GM21717 (cell line): ENCODE measurements around the gene MESP1.
"Not testable (repeated sequence)": the region's sequence is repeated elsewhere in the genome, so short reads cannot be mapped to it uniquely, and the experiment has no call there.

Experiments used
- ATAC-seq: cut with Tn5 transposase; IDR thresholded peaks from one replicate; pipeline ENCODE4 v1.9.1; 2021; ENCODE audit warnings: mild to moderate bottlenecking, moderate library complexity; ENCODE audit not compliant: unreplicated experiment

Gene MESP1

GRCh38 chr15:89750560-89751542 lies at the start of gene MESP1:
Gene MESP1, minus strand, starts transcription at chr15:89751249. Its CDS starts 18 bp downstream, at chr15:89751231.
- peak; percentile 81 for ATAC-seq

- no peak for ATAC-seq
Measured at GRCh38 chr15:89799918-89800498, 49.0 kb upstream of the MESP1 start.

- no peak for ATAC-seq
Measured at GRCh38 chr15:89799011-89799911, 48.2 kb upstream of the MESP1 start.

GRCh38 chr15:89797678-89798201 lies 46.7 kb upstream of the MESP1 start:
- no peak for ATAC-seq

GRCh38 chr15:89795996-89796395 lies 44.9 kb upstream of the MESP1 start:
- ATAC-seq, result no peak

- ATAC-seq, result no peak
Measured at GRCh38 chr15:89794627-89795241, 43.7 kb upstream of the MESP1 start.

- no peak for ATAC-seq
Measured at GRCh38 chr15:89792106-89792805, 41.2 kb upstream of the MESP1 start.

GRCh38 chr15:89790661-89791060 lies 39.6 kb upstream of the MESP1 start:
- ATAC-seq, result no peak

GRCh38 chr15:89790206-89790605 lies 39.2 kb upstream of the MESP1 start:
- no peak for ATAC-seq

- not testable (repeated sequence) for ATAC-seq
Measured at GRCh38 chr15:89788585-89788984, 37.5 kb upstream of the MESP1 start.

GRCh38 chr15:89787944-89788343 lies 36.9 kb upstream of the MESP1 start:
- ATAC-seq, result no peak

- no peak for ATAC-seq
Measured at GRCh38 chr15:89785774-89786140, 34.7 kb upstream of the MESP1 start.

GRCh38 chr15:89785064-89785773 lies 34.2 kb upstream of the MESP1 start:
- ATAC-seq, result no peak

- ATAC-seq, result no peak
Measured at GRCh38 chr15:89784686-89784960, 33.6 kb upstream of the MESP1 start.

GRCh38 chr15:89783861-89784685 lies 33.0 kb upstream of the MESP1 start:
- ATAC-seq, result no peak

- no peak for ATAC-seq
Measured at GRCh38 chr15:89783111-89783860, 32.2 kb upstream of the MESP1 start.

GRCh38 chr15:89782619-89782950 lies 31.5 kb upstream of the MESP1 start:
- not testable (repeated sequence) for ATAC-seq
